GM18868 (cell line): ENCODE results near the gene C4orf46.

Experiments
- ATAC-seq: cut with Tn5 transposase; IDR thresholded peaks from one replicate; pipeline ENCODE4 v1.9.1; 2021; ENCODE audit warnings: mild to moderate bottlenecking, moderate library complexity; ENCODE audit not compliant: unreplicated experiment

Gene C4orf46

DNA sequence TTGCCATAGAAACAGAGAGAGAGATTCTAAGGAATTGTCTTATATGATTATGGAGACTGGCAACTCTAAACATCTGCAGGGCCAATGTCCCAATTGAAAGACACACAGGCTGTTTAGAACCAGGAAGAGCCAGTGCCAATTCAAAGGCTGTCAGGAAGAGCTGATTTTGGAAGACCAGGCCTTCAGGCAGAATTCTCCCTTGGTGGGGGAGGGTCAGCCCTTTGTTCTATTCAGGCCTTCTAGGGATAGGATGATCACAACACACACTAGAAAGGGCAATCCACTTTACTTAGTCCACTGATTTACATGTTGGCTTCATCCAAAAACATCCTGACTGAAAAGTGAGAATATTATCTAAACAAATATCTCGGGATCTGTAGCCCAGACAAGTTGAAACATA is 15.2 kb downstream of the C4orf46 start:
- ATAC-seq, result no peak

DNA sequence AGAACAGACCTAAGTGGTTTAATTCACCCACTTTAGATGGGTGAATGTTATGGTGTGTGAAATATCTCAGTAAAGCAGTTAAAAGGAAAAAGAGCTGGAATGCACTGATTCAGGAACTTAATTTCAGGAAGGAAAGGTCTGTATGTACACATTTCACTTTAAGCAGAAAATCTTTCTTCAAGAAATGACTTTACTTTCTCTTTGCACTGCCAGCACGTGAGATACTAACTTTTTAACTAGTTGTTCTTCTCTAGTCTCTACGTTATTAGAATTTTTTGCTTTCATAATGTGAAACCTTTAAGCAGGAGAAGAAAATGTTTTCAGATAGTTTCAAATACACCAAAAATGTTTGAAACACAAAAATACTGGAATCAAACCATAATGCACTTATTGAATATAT is 18.8 kb downstream of the C4orf46 start:
- ATAC-seq, result peak; percentile 53

DNA sequence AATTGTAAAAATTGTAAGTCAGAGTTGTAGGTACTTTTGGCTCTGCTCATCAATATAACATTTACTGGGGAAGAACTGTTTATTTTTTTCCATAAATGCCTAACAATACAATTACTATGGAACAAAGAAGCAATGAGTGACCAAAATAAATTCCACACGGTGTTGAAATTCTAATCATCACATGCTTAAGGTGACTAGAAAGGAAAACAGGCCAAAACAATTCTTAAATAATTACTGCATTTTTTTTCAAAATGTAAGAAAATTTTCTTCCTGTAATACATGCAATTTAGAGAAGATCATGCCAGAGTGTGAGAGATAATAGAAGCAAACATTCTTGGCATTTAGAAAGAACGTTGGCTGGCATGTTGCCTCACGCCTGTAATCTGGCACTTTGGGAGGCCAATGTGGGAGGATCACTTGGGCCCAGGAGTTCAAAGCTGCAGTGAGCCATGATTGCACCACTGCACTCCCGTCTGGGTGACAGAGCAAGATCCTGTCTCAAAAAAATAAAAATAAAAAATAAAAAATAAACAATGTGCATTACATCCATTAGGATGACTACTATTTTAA is 22.5 kb downstream of the C4orf46 start:
- no peak for ATAC-seq

DNA sequence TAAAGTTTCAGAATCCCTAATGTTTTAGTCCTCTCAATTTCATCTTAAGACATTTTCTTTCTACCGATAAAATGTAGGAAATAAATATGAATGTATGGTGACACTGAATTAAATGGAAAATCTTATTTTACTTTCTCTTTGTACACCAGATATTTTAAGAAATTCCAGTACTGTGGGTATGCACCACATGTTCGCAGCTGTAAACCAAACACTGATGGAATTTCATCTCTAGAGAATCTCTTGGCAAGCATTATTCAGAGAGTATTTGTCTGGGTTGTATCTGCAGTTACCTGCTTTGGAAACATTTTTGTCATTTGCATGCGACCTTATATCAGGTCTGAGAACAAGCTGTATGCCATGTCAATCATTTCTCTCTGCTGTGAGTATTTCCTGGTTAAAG is 26.9 kb downstream of the C4orf46 start:
- no peak for ATAC-seq

DNA sequence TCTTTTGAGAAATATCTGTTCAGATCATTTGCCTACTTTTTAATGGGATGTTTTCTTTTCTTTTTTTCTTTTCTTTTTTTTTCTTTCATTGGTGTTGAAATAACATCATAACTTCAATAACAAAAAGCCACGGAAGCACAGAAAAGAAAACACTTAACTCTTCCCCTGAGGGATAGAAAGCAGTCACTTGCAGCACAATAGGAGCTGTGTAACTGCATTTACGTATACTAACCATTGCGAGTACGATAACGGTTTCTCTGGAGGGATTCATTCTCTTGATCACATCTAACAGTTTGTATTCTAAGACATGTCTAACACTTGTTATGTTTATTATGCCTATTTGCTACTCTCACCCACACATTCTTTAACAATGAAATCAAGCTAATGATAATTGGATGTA is 27.3 kb downstream of the C4orf46 start:
- no peak for ATAC-seq

DNA sequence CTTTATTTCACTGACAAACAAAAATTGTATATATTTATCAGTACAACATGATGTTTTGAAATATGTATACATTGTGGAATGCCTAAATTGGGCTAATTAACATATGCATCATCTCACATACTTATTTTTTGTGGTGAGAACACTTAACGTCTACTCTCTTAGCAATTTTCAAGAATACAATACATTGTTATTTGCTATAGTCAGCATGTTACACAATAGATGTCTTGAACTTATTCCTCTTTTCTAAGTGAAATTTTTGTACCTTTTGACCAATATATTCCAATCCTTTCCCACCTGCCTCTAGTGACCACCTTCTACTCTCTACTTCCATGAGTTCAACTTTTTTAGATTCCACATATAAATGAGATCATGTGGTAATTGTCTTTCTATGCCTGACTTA is 35.1 kb downstream of the C4orf46 start:
- no peak for ATAC-seq

DNA sequence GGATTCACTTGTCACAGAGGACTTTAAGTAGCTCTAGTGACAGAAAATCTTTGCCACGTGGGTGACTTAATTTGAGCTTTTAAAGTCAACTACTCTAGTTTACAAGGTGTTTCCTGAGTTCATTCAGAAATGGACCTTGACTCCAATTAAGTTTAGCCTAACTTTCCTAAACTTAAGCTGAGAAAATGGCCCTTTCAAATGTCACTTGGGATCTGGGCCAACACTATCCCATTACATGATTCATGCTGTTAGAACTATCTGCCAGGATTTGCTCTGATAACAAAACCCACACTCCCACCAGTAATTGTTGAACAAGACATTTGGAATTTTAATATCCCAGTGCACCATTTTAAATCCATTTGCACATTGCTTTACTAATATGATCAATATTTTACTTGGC is 40.8 kb downstream of the C4orf46 start:
- no peak for ATAC-seq

DNA sequence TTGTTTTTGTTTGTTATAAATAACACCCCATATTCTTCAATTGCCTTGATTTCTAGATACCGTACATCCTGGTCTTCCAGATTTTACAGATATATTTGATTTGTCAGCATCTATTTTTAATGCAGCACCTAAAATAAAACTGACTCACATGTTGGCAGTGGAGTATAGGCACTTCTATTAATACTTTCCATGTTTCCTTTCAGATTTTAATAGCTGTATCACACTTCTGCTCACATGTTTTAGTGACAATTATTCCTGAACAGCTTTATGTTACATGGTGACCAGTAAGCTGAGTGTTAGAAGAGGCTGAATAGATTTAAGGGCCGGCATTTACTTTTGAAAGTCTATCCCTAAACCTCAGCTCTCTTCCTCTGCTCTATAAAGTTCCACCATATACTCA is 46.1 kb downstream of the C4orf46 start:
- no peak for ATAC-seq

DNA sequence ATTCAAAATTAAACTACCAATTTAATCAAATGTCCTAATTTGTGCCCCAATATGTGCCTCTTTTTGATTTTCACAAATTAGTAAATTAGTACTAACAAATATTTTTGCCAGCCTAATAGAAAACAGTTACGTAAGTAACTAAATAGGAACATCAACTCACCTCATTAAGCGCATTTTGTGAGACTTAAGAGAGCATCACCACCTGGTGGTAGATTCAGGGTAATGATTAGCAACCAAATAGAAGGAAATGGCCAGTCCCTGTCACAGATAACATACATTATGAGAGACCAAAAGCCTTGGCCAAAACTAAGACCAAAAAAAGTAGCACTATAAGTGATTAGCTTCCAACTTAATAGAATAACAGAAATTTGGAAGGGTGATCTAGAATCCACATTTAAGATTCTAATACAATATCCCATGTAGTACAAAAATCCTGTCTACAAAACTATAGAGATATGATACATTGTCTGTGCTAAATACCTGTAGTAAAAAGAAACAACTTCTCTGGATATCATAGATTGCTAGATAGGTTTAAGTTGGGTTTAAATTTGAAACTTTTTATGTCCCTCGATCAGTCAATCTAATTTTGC is 46.7 kb downstream of the C4orf46 start:
- peak; percentile 98 for ATAC-seq

DNA sequence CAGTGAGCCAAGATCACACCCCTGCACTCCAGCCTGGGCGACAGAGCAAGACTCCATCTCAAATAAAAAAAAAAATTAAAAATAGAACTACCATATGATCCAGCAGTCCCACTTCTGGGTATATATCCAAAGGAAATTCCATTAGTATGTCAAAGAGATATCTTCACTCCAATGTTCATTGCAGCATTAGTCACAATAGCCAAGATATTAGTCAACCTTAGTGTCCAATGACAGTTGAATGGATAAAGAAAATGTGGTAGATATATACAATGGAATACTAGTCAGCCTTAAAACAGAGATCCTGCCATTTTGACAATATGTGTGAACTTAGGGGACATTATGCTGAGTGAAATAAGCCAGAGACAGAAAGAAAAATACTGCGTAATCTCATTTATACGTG is 49.4 kb downstream of the C4orf46 start:
- no peak for ATAC-seq

DNA sequence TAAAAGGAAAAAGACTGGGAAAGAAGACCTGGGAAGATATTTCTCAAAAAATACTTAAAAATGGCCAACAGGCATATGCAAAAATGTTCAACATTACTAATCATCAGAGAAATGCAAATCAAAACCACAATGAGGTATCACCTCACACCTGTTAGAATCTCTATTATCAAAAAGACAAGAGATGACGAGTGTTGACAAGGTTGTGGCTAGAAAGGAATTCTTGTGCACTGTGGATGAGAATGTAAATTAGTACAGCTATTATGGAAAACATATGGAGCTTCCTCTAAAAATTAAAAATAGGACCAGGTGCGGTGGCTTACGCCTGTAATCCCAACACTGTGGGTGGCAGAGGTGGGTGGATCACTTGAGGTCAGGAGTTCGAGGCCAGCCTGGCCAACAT is 50.0 kb downstream of the C4orf46 start:
- no peak for ATAC-seq

DNA sequence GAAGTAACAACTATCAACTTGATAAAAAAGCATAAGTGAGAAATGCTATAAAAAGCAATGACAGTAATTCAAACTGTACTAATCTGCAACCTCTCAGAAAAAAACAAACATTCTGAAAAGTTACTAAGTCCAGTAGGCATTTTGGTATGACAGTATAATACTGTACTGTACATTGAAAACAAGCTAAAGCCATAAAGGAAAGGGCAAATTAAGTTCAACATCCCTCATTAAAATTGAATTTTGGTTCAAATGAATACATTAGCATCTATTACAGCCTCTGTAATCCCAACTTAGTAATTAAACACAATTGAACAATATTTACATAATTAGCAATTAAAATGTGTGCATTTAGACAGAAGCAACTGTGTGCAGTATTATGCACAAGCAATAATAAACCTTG is 53.7 kb downstream of the C4orf46 start:
- no peak for ATAC-seq
